PFSK-1 (cell line): ENCODE measurements around the gene SLC22A3.

Experiments
- FOXP2 ChIP-seq: optimal IDR thresholded peaks from 2 replicates; pipeline ENCODE3; 2011; ENCODE audit warnings: borderline replicate concordance, control low read depth, inconsistent platforms; ENCODE audit not compliant: insufficient read depth; ENCODE audit errors: extremely low read length, extremely low read depth
- TF ChIP-seq, protein P1 (sequence below), 2 experiments: IDR thresholded peaks; 2 replicates each; pipeline versions ENCODE4 v1.6.1 to v1.8.0; 2011 to 2012; ENCODE audit warnings: low read depth in 2 of 2, low read length in 2 of 2, control low read depth in 1 of 2, inconsistent platforms in 1 of 2, mild to moderate bottlenecking in 1 of 2, moderate library complexity in 1 of 2; ENCODE audit not compliant: insufficient read depth in 1 of 2

GRCh38 chr6:160355001-160355400, 6.8 kb downstream of the SLC22A3 start:
- no peak for TF ChIP-seq FOXP2
- TF ChIP-seq, protein P1, sequence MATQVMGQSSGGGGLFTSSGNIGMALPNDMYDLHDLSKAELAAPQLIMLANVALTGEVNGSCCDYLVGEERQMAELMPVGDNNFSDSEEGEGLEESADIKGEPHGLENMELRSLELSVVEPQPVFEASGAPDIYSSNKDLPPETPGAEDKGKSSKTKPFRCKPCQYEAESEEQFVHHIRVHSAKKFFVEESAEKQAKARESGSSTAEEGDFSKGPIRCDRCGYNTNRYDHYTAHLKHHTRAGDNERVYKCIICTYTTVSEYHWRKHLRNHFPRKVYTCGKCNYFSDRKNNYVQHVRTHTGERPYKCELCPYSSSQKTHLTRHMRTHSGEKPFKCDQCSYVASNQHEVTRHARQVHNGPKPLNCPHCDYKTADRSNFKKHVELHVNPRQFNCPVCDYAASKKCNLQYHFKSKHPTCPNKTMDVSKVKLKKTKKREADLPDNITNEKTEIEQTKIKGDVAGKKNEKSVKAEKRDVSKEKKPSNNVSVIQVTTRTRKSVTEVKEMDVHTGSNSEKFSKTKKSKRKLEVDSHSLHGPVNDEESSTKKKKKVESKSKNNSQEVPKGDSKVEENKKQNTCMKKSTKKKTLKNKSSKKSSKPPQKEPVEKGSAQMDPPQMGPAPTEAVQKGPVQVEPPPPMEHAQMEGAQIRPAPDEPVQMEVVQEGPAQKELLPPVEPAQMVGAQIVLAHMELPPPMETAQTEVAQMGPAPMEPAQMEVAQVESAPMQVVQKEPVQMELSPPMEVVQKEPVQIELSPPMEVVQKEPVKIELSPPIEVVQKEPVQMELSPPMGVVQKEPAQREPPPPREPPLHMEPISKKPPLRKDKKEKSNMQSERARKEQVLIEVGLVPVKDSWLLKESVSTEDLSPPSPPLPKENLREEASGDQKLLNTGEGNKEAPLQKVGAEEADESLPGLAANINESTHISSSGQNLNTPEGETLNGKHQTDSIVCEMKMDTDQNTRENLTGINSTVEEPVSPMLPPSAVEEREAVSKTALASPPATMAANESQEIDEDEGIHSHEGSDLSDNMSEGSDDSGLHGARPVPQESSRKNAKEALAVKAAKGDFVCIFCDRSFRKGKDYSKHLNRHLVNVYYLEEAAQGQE (IDR thresholded peaks at IDR 0.05; ENCODE audit: insufficient read depth in 1 of 2, low read depth in 2 of 2, low read length in 2 of 2): no peak
